Mesenteric fat pad (tissue), 1 donor: ENCODE measurements around the gene DPYSL3. TPM values are rescaled to one million over a fixed set of nuclear protein-coding genes. Genes with fewer than 3 reads are reported as not detected.
"Not testable (repeated sequence)": the region's sequence is repeated elsewhere in the genome, so short reads cannot be mapped to it uniquely, and the experiment has no call there.

Experiments used
- DNase-seq: peaks from one replicate; pipeline ENCODE4 v3.0.0-alpha.2; 2020; ENCODE audit warnings: low spot score
- long read RNA-seq: library from polyadenylated mRNA; unstranded; transcript quantifications from one replicate; pipeline ENCODE4 v2.0.0, GENCODE V29; 2020
- total RNA-seq: library from RNA; stranded (reverse); fragmentation: NEBNext Ultra II Directional; extraction: Animal tissue kit (Norgen Biotek cat#: 25700); gene quantifications from one replicate; pipeline ENCODE4 v1.2.1, GENCODE V29; 2021
- donor health status: DM: yes; HTN: yes; CAD: no.

DPYSL3 gene
- total RNA-seq, result 52.4 TPM
- long read RNA-seq, full-length matches to known transcripts, result 3 of 36 reads
- long read RNA-seq, partial matches to known transcripts, result 3 of 36 reads
- long read RNA-seq, other reads (novel, unspliced or antisense), result 30 of 36 reads

GRCh38 chr5:147509710-147510651 lies at the start of gene DPYSL3:
Gene DPYSL3 (minus strand): TSS chr5:147510068. CDS start chr5:147509858, 210 bp downstream.
- peak; percentile 92 for DNase-seq

- no peak for DNase-seq
Measured at GRCh38 chr5:147558826-147559225, 49.0 kb upstream of the DPYSL3 start.

GRCh38 chr5:147557876-147558745 lies 48.2 kb upstream of the DPYSL3 start:
- DNase-seq, result no peak

GRCh38 chr5:147555176-147555575 lies 45.3 kb upstream of the DPYSL3 start:
- no peak for DNase-seq

GRCh38 chr5:147554261-147554817 lies 44.5 kb upstream of the DPYSL3 start:
- DNase-seq, result no peak

- DNase-seq, result not testable (repeated sequence)
Measured at GRCh38 chr5:147553817-147554216, 43.9 kb upstream of the DPYSL3 start.

- no peak for DNase-seq
Measured at GRCh38 chr5:147552897-147553296, 43.0 kb upstream of the DPYSL3 start.

GRCh38 chr5:147551677-147552076 lies 41.8 kb upstream of the DPYSL3 start:
- DNase-seq, result no peak

- no peak for DNase-seq
Measured at GRCh38 chr5:147547730-147548129, 37.9 kb upstream of the DPYSL3 start.

- DNase-seq, result no peak
Measured at GRCh38 chr5:147544556-147544955, 34.7 kb upstream of the DPYSL3 start.

GRCh38 chr5:147539053-147539452 lies 29.2 kb upstream of the DPYSL3 start:
- DNase-seq, result no peak

GRCh38 chr5:147538236-147538635 lies 28.4 kb upstream of the DPYSL3 start:
- no peak for DNase-seq

GRCh38 chr5:147534172-147534951 lies 24.5 kb upstream of the DPYSL3 start:
- no peak for DNase-seq

- no peak for DNase-seq
Measured at GRCh38 chr5:147532156-147532555, 22.3 kb upstream of the DPYSL3 start.

GRCh38 chr5:147530530-147531389 lies 20.9 kb upstream of the DPYSL3 start:
- DNase-seq, result no peak

- no peak for DNase-seq
Measured at GRCh38 chr5:147523069-147523468, 13.2 kb upstream of the DPYSL3 start.

- DNase-seq, result no peak
Measured at GRCh38 chr5:147522435-147522834, 12.6 kb upstream of the DPYSL3 start.

- no peak for DNase-seq
Measured at GRCh38 chr5:147520450-147520849, 10.6 kb upstream of the DPYSL3 start.

- no peak for DNase-seq
Measured at GRCh38 chr5:147519380-147519779, 9.5 kb upstream of the DPYSL3 start.

- DNase-seq, result no peak
Measured at GRCh38 chr5:147517383-147517782, 7.5 kb upstream of the DPYSL3 start.
